GM23248 (cell line): ENCODE results near the gene ARHGAP45.

Experiments used
- EZH2 ChIP-seq: fragments of 200-600 bp; sonication (generic); IDR thresholded peaks from 2 replicates; pipeline ENCODE4 v1.6.1; 2018; ENCODE audit warnings: antibody characterized with exemption, mild to moderate bottlenecking; ENCODE audit not compliant: insufficient read depth, poor library complexity, severe bottlenecking
- EZH2phosphoT487 ChIP-seq: fragments of 200-600 bp; sonication (generic); IDR thresholded peaks from 2 replicates; pipeline ENCODE4 v1.6.1; 2018; ENCODE audit warnings: antibody characterized with exemption, moderate library complexity, mild to moderate bottlenecking, low read depth; ENCODE audit not compliant: insufficient read depth

DNA sequence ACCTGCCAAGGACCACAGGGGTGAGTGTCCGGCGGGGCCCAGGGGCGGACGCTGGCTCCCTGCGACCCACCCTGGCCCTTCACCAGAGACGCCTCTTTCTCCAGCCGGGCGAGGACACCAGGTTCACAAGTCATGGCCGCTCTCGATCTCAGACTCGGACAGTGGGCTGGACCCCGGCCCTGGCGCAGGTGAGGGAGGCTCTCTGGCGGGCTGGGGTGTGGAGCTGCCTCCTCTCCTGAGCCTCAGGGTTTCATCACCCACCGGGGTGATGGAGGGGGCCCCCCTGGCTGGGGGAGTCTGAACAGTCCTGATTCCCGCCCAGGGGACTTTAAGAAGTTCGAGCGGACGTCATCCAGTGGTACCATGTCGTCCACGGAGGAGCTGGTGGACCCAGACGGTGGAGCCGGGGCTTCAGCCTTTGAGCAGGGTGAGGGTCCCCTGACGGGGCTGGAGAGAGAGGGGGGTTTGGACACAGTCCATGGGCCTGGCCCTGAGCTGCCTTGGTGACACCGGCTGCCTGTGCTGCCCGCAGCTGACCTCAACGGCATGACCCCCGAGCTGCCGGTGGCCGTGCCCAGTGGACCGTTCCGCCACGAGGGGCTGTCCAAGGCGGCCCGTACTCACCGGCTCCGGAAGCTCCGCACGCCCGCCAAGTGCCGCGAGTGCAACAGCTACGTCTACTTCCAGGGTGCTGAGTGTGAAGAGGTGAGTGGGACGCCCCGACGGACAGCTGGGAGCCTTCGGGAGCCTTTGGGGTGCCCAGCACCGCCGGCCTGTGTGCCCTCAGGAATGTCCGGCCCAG, 13.6 kb downstream of the ARHGAP45 start:
- TF ChIP-seq EZH2phosphoT487 (no peak), EZH2 (no peak)
